Spleen (tissue), 7 donors: ENCODE measurements around the gene SHISAL2A.

Source experiments
- CTCF ChIP-seq, 11 experiments: fragments of 200-600 bp in 7 of 11; fragments of 450-650 bp in 4 of 11; sonication (generic) in 4 of 11; IDR thresholded peaks in 8 of 11; conservative IDR thresholded peaks in 3 of 11; 1 replicate in 7 of 11; 2 replicates in 4 of 11; pipeline versions ENCODE4 v1.4.0 to v1.8.0; 2016 to 2021; ENCODE audit warnings: antibody characterized with exemption in 11 of 11, inconsistent platforms in 4 of 11, mild to moderate bottlenecking in 1 of 11
- POLR2AphosphoS5 ChIP-seq, 3 donors: sonication (generic); formaldehyde crosslinking; IDR thresholded peaks; one replicate each; pipeline ENCODE4 v1.5.1; 2017; ENCODE audit warnings: antibody characterized with exemption in 3 of 3
- donor health status: DM: no; HTN: no; CAD: no; lungs with moderate emphysema.
- donor health status: DM: no; HTN: no; CAD: no.
- donor health status: DM: no; HTN: no; CAD: no.

DNA sequence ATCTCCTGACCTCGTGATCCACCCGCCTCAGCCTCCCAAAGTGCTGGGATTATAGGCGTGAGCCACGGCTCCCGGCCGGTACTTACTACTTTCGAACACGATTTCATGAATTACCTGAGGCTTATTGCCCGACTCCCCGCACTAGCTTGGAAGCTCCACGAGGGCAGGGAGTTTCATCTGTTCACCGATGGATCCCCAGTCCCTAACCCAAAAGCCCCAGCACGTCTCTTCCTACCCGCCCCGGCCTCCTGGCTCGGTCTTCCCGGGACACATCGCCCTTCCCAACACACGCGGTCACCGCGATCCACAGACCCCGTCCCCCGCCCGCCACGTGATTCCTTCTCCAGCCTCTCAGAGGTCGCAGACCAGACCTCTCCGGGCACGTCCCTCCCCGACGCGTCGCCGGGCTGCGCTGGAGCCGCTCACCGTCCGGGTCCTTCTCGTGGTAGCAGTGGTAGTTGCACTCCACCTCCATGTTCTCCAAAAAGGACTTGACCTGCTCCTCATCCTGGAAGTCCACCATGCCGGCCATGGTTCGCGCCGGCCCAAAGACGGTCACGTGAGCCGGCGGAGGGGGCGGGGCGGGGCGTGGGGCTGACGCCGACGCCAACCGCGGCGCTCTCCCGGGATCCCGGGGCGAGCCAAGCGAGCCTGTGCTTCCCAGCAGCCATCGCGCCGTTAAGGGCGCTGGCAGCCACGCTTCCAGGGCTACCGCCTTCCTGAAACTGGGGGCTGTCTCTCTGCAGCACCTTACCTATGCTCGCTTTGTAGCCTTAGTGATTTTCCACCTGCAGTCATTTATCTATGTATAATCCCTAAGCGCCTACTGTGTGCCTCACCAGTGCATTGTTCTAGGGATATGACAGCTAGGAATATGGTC, 65.1 kb downstream of the SHISAL2A start, which contains the start of gene COA7:
- TF ChIP-seq POLR2AphosphoS5 (IDR thresholded peaks at IDR 0.05) (peak; percentile 84 to 88 (median 86)), CTCF (IDR thresholded peaks at IDR 0.05 in 8 of 11, conservative IDR thresholded peaks at IDR 0.05 in 3 of 11) (no peak)
